Measurements from ENCODE around the gene JPH2. TPM values are rescaled to one million over a fixed set of nuclear protein-coding genes. Genes with fewer than 3 reads are reported as not detected.

JPH2 gene
- total and polyA plus RNA-seq, 2 of the 4 experiments (the other 2 are of a cell fraction), result 0.44 to 0.54 TPM

DNA sequence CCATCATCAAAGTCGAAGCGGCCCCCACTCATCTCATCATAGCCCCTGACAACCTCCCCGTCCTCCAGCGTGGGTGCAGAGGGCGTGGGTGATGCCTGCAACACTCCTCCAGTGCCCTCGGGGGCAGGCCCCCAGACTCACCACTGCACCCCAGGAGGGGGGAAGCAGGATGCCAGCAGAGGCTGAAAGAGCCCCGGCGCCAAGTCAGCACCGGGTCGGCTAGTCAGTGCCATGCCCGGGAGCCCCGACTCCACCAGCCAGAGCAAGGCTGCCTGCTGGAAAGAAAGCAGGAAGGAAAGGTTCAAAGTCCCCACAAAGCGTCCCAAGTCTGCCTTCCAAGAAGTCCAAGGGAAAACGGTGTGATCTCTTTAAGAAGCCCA lies 324 bp downstream of the JPH2 start (continued):
- TF ChIP-seq, protein P1, sequence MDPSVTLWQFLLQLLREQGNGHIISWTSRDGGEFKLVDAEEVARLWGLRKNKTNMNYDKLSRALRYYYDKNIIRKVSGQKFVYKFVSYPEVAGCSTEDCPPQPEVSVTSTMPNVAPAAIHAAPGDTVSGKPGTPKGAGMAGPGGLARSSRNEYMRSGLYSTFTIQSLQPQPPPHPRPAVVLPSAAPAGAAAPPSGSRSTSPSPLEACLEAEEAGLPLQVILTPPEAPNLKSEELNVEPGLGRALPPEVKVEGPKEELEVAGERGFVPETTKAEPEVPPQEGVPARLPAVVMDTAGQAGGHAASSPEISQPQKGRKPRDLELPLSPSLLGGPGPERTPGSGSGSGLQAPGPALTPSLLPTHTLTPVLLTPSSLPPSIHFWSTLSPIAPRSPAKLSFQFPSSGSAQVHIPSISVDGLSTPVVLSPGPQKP (IDR thresholded peaks at IDR 0.05; ENCODE audit: borderline replicate concordance, low read depth, low read length), result no peak
- TF ChIP-seq MAFK (IDR thresholded peaks at IDR 0.05; ENCODE audit: low read depth, low read length) (no peak), CEBPB (IDR thresholded peaks at IDR 0.05; ENCODE audit: low read depth, low read length) (no peak), RCOR1 (IDR thresholded peaks at IDR 0.05; ENCODE audit: insufficient replicate concordance, low read length) (no peak)

DNA sequence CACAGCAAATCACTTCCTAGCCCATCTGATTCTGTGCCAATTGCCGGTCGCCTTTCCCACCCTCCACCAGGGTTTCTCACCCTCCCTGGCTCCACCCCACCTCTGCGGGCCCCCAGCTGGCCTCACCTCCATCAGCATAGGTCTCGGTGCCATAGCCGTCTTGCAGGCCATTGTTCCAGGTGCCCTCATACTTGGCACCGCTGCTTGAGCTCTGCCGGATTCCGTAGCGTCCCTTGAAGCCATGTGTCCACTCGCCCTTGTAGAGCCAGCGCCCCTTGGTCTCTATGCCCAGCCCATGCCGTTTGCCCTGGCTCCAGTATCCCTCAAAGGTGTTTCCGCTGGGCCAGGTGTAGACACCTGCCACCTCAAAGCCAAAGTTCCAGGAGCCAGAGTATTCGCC lies 787 bp downstream of the JPH2 start:
- H3K18ac ChIP-seq (ENCODE audit: low read depth, low read length), result no peak overlapping the region
- intact Hi-C loops (cut with micrococcal nuclease) (no loop called here), in situ Hi-C loops (cut with MboI; ENCODE audit: low sequenced_read_pairs) (loop anchor here (5.0 kb wide), 1 partner anchor 69 kb away; no protein-coding TSS in a partner anchor)
- TF ChIP-seq RAD21 (IDR thresholded peaks at IDR 0.05; ENCODE audit: low read length) (no peak), RFX5 (IDR thresholded peaks at IDR 0.05; ENCODE audit: low read depth, low read length) (no peak), SMC3 (IDR thresholded peaks at IDR 0.05; ENCODE audit: low read depth, low read length) (no peak), MAZ (IDR thresholded peaks at IDR 0.05; ENCODE audit: borderline replicate concordance, low read depth, low read length) (no peak), FOS (IDR thresholded peaks at IDR 0.05; ENCODE audit: low read depth, low read length) (no peak), BHLHE40 (IDR thresholded peaks at IDR 0.05; ENCODE audit: low read depth, low read length) (no peak), MXI1 (IDR thresholded peaks at IDR 0.05; ENCODE audit: borderline replicate concordance, low read depth, low read length) (no peak), RCOR1 (IDR thresholded peaks at IDR 0.05; ENCODE audit: insufficient replicate concordance, low read length) (no peak), MAFK (IDR thresholded peaks at IDR 0.05; ENCODE audit: low read depth, low read length) (no peak)
- TF ChIP-seq, protein P2, sequence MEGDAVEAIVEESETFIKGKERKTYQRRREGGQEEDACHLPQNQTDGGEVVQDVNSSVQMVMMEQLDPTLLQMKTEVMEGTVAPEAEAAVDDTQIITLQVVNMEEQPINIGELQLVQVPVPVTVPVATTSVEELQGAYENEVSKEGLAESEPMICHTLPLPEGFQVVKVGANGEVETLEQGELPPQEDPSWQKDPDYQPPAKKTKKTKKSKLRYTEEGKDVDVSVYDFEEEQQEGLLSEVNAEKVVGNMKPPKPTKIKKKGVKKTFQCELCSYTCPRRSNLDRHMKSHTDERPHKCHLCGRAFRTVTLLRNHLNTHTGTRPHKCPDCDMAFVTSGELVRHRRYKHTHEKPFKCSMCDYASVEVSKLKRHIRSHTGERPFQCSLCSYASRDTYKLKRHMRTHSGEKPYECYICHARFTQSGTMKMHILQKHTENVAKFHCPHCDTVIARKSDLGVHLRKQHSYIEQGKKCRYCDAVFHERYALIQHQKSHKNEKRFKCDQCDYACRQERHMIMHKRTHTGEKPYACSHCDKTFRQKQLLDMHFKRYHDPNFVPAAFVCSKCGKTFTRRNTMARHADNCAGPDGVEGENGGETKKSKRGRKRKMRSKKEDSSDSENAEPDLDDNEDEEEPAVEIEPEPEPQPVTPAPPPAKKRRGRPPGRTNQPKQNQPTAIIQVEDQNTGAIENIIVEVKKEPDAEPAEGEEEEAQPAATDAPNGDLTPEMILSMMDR (conservative IDR thresholded peaks at IDR 0.05; ENCODE audit: low read depth, low read length), result no peak
- TF ChIP-seq, protein P1 (IDR thresholded peaks at IDR 0.05; ENCODE audit: borderline replicate concordance, low read depth, low read length), result no peak

More for the DNA sequence above, 787 bp downstream of the JPH2 start:
- H3K9ac ChIP-seq (ENCODE audit: low read depth, low read length), result no peak overlapping the region; the same call in 1 of the 2 replicates
- H3K4me1 ChIP-seq (ENCODE audit: control insufficient read depth, insufficient read depth, low read length), result peaks cover 17% of the 10 kb centered on the region
- no peak overlapping the region for H2BK20ac ChIP-seq (ENCODE audit: low read depth, low read length)
- peak overlapping the region; percentile 82 for H2AK5ac ChIP-seq (ENCODE audit: low read depth, low read length)
- H3K9me3 ChIP-seq (ENCODE audit: control insufficient read depth, insufficient read depth, low read length), result no peaks in the 10 kb centered on the region
- H3K14ac ChIP-seq (replicated peaks; ENCODE audit: low read depth, low read length), result peak overlapping the region; percentile 23; the same call in 1 of the 2 replicates
- no peak overlapping the region for H2BK5ac ChIP-seq (ENCODE audit: low read depth, low read length, poor library complexity, severe bottlenecking)
- no TSS peak for BruUV-seq (replicated peaks)
- ATAC-seq (ENCODE audit: low read depth), result no peak
- H4K5ac ChIP-seq (ENCODE audit: low read depth, low read length), result no peak overlapping the region
- no peaks in the 10 kb centered on the region for H4K20me1 ChIP-seq (ENCODE audit: insufficient read depth, low read length)
- no peak overlapping the region for H3K27ac ChIP-seq (ENCODE audit: insufficient read depth, low read length)
- H4K91ac ChIP-seq (ENCODE audit: insufficient read depth, low read depth, low read length), result peak overlapping the region; percentile 39; the same call in 1 of the 2 replicates
- no peak for DNase-seq
- peak overlapping the region; percentile 83 for H2AK9ac ChIP-seq (replicated peaks; ENCODE audit: low read depth, low read length, poor library complexity)
- 97% methylated on average over 10 of the region's 14 CpGs; no CpG with 5 or more reads in 1 of the 2 experiments for WGBS, 2 experiments (ENCODE audit: extremely low coverage in 2 of 2, insufficient read length in 1 of 2)
- no peaks in the 10 kb centered on the region for H3K27me3 ChIP-seq (ENCODE audit: control insufficient read depth, insufficient read depth, low read length)
- POLR2A ChIA-PET (ENCODE audit: unreplicated experiment), result interaction anchor here (0.9 kb wide), 1 partner anchor 21 kb away, joined by 5 read pairs; no protein-coding TSS in a partner anchor
- no peak overlapping the region for H3K23ac ChIP-seq (ENCODE audit: low read depth, low read length)
- peak overlapping the region; percentile 30; the same call in 2 of the 3 replicates for H2BK15ac ChIP-seq (ENCODE audit: low read depth, low read length)
- H2AFZ ChIP-seq (replicated peaks; ENCODE audit: low read length, poor library complexity), result no peak overlapping the region
- no peak overlapping the region for H3K56ac ChIP-seq (ENCODE audit: extremely low read depth, insufficient read depth, low read length)
- no peaks in the 10 kb centered on the region for H3K36me3 ChIP-seq (ENCODE audit: control insufficient read depth, insufficient read depth, low read length)
- CTCF ChIA-PET, result no interaction called here
- no peak overlapping the region for H3K4me3 ChIP-seq (ENCODE audit: insufficient read depth, low read depth, low read length)
- H3K79me1 ChIP-seq (ENCODE audit: low read depth in 1 of 2, low read length in 2 of 2), result peaks cover 0 to 19% of the 10 kb centered on the region in 2 experiments; a peak in 1 of 4 replicates
- dilution Hi-C loops (cut with HindIII; ENCODE audit: low sequenced_read_pairs, unreplicated experiment), result no loop called here
- H4K8ac ChIP-seq (ENCODE audit: low read depth in 2 of 2, low read length in 2 of 2), result no peak overlapping the region; a peak in 2 of 4 replicates
- peaks cover 19% of the 10 kb centered on the region for H3K9me1 ChIP-seq (ENCODE audit: insufficient read depth, low read length)
- H2BK120ac ChIP-seq (ENCODE audit: low read depth, low read length), result peak overlapping the region; percentile 98; the same call in 1 of the 2 replicates
- no peak overlapping the region for H3K4me2 ChIP-seq (ENCODE audit: low read depth, low read length)
- H3K4ac ChIP-seq (ENCODE audit: low read depth, low read length), result peak overlapping the region; percentile 98
